ENCODE data around the gene WNT2B.
"Not testable (repeated sequence)": the region's sequence is repeated elsewhere in the genome, so short reads cannot be mapped to it uniquely, and the experiment has no call there.

Gene WNT2B
- total RNA-seq = 1.4 to 2.0 reads per million in 2 donors

GRCh38 chr1:112508278-112509004, at the start of gene WNT2B:
WNT2B (plus strand) TSS chr1:112508965; CDS start chr1:112509263, 298 bp downstream.
- DNase-seq = peak; percentile 44

- DNase-seq = no peak
Measured at GRCh38 chr1:112460615-112461014, 48.1 kb upstream of the WNT2B start.

- no peak for DNase-seq
Measured at GRCh38 chr1:112461200-112461871, 47.4 kb upstream of the WNT2B start.

- no peak for DNase-seq
Measured at GRCh38 chr1:112462953-112463279, 45.8 kb upstream of the WNT2B start.

GRCh38 chr1:112464501-112464900, 44.3 kb upstream of the WNT2B start:
- DNase-seq = no peak

- DNase-seq = no peak
Measured at GRCh38 chr1:112465122-112465521, 43.6 kb upstream of the WNT2B start.

GRCh38 chr1:112466078-112466660, 42.6 kb upstream of the WNT2B start:
- peak; percentile 31 for DNase-seq

- DNase-seq = not testable (repeated sequence)
Measured at GRCh38 chr1:112470324-112470723, 38.4 kb upstream of the WNT2B start.

GRCh38 chr1:112470966-112471365, 37.8 kb upstream of the WNT2B start:
- no peak for DNase-seq

- no peak for DNase-seq
Measured at GRCh38 chr1:112472142-112472541, 36.6 kb upstream of the WNT2B start.

GRCh38 chr1:112477550-112477949, 31.2 kb upstream of the WNT2B start:
- no peak for DNase-seq

GRCh38 chr1:112478314-112478713, 30.5 kb upstream of the WNT2B start:
- no peak for DNase-seq

GRCh38 chr1:112486063-112486462, 22.7 kb upstream of the WNT2B start:
- DNase-seq = not testable (repeated sequence)

- DNase-seq = not testable (repeated sequence)
Measured at GRCh38 chr1:112487686-112488085, 21.1 kb upstream of the WNT2B start.

GRCh38 chr1:112488141-112488540, 20.6 kb upstream of the WNT2B start:
- no peak for DNase-seq

- DNase-seq = no peak
Measured at GRCh38 chr1:112492076-112492475, 16.7 kb upstream of the WNT2B start.

GRCh38 chr1:112493351-112493750, 15.4 kb upstream of the WNT2B start:
- DNase-seq = no peak

- DNase-seq = no peak
Measured at GRCh38 chr1:112496290-112496689, 12.5 kb upstream of the WNT2B start.

GRCh38 chr1:112501810-112502641, 6.7 kb upstream of the WNT2B start:
- peak; percentile 21 for DNase-seq

- no peak for DNase-seq
Measured at GRCh38 chr1:112502826-112503225, 5.9 kb upstream of the WNT2B start.

- DNase-seq = no peak
Measured at GRCh38 chr1:112504001-112504660, 4.6 kb upstream of the WNT2B start.

- no peak for DNase-seq
Measured at GRCh38 chr1:112504661-112505399, 3.9 kb upstream of the WNT2B start.
